ENCODE measurements around the gene CRELD2.
A peak's percentile ranks its signal among the peaks of the same experiment; 100 is the strongest.

Gene CRELD2

DNA sequence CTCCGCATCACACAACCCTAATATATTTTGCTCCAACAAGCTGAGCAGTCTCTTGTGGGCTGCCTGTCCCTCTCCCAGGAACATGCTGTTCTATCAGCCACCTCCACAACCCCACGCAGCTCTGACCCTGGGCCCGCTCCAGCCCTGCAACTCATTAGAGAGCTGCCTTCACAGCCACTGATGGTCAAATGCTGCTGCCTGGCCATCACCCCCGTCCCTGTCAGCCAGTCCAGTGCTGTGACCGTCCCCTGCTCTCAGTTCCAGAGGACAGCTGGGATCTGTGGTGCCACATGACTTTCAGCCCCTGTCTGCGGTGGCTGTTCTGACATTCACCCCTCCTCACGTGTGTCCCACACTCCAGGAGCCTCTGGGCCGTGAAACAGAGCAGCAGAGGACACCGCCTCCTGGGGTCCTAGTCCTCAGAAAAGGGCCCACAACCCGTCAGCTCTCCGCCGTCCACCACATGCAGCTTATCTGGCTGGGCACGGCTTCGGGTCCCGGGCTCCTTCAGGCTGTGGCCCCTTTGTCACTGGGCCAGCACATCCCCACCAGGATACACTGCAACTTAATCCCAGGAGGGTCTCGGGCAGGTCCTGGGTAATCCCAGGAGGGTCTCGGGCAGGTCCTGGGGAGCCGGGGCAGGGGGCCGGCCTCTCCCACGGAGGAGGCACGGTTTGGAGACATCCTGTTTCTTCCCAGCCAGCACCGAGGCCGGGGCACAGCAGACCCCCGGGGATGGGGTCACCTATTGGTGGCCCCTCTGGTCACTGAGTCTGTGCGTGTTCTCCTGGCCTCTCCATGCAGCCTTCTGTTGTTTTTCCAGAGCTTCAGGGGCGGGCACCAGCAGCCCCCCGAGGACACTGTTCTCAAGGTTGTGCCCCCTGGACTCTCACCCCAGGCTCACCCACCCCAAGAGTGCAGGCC is 15.1 kb downstream of the CRELD2 start:
- no peak for DNase-seq

DNA sequence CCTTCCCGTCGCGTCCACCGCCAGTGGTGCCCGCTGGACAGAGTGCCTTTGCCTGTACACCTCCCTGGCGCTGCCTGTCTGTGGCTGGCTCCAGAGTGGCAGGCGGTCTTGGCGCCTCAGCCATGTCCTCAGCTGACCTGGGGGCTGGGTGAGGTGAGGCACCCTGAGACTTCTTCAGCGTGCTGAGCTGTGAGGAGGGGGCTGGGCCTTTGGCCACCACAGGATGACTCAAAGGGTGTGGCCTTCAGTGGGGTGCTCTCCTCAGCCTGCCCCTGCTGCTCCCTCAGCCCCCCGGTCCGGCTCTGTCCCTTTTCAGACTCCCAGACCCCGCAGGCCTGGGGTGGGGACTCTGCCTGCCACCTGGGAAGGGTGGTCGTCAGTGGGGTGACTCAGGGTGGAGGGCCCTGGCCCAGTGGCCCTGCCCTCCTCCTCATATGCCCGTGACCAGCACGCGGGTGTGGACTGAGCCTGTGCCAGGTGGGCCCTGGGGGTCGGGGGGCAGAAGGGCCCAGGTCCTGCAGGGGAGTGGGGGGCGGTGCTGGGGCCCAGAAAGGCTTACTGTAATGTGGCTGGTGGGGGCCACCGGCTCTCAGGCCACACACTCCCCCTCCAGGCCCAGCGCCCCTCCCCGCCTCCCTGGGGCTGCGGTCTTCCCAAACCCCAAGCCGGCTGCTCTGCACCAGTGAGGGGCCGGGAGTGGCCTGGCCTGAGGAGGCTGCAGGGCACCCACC is 15.9 kb downstream of the CRELD2 start:
- DNase-seq: peak; percentile 57 to 79

DNA sequence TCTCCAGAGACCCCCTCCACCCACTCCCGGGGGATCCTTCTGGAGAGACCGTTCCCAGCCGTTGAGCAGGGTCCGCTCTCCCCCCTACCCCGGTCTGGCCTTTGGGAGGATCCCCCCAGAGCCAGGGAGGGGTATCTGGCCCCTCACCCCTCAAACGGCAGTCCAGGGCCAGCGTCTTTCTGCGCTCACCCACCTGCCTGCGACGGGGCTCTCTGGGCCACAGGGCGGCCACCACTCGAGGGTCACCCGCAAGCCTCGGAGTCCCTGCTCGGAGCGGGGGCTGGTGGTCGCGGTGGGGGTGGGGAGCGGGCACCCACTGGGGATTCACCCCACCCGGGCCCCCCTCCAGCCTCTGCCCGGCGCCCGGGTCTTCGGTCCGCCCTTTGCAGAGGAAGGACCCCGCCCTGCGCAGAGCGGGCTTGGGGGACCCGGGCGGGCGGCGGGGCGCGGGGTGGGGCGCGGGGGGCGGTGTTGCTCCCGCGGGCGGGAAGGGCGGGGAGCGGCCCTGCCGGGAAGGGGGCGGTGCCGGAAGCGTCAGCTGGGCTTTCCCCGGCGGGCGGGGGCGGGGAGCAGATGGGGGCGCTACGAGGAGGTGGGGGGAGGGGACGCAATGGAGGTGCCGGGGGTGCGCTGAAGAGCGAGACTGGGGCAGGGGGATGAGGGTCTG is 16.6 kb downstream of the CRELD2 start:
- DNase-seq: peak; percentile 90 to 91

DNA sequence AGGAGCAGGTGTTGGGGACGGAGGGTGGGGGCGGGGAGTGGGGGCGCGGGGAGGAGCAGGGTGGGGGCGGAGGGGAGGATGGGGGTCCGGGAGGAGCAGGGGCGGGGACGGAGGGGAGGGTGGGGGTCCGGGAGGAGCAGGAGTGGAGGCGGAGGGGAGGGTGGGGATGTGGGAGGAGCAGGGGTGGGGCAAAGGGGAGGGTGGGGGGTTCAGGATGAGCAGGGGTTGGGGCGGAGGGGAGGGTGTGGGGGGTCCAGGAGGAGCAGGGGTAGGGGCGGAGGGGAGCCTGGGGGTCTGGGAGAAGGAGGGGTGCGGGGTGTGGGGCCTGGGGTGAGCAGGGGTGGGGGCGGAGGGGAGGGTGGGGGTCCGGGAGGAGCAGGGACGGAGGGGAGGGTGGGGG is 17.1 kb downstream of the CRELD2 start:
- DNase-seq: no peak

DNA sequence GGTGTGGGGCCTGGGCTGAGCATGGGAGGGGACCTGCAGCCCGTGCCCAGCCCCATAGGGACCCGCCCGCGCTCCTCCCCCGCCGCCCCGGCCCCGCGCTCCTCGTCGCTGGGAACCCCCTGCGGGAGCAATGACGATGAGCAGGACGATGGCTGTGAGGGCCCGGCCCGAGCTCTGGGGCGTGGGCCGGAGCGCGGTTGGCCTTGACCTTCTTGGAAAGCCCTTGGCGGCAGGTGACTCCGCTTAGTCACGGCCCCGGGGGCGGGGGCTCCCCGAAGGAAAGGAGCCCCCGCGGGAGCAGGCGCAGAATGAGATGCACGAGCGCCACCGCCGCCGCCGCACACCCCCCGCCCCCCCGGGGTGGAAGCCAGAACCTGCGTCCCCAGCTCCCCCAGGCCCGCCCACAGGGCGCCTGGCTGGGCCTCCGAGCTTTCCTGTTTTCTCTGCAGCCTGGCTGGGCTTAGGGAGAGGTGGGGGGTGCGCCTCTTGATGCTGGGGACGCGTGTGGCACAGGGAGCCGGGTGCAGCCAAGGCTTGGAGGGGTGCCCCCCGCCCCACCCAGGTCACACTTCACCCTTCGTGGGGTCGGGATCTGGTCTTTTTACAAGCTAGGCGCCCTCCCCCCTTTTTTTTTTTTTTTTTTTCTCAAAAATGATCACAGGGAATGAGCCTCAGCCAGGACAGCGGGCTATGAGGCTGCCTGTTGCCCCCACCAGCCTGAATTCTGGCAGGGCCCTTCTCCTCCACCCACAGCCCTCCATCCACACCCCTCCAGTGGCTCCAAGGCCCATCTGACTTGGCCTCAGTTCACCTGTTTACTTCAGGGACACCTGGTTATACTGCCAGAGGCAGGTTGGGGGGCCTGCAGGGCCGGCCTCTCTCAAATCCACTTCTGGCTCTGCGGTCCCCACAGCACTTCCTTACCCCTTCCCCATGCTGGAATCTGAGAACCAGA is 17.9 kb downstream of the CRELD2 start:
- DNase-seq: peak; percentile 94 to 96

DNA sequence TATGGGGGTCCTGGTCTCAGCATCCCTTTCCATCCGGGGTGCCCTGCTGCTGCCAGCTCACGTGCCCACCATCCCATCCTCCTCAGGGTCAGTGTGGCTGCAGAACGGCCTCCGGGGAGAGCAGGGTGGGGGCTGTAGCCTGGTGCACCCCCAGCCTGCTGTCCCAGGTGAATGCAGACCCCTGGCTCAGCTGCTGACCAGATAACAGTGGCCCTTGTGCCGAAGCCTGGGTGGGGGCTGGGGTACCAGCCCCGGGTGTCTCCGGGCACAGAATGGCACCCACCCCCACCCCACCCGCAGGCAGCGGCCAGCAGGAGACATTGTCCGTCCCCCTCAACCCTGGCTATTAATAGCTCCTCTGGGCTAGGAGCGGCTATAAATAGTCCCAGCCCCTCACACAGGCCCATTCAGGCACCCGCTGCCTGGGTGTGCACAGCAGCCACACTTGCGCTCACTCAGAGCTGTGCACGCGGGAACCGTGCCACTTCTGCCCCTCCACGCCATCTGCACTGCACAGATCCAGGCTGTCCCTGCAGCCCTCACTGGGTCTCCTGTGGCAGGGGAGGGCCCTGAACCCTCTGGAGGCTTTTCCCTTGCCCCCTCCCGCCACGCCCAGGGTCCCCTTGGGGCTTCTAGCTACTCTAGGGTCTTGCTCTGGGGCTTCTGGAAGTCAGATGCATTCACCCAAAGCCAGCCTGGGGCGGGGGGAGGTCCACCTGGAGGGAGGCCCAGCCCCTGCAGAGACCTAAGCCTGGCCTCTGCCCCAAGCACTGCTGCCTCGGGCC is 18.7 kb downstream of the CRELD2 start:
- DNase-seq: no peak

DNA sequence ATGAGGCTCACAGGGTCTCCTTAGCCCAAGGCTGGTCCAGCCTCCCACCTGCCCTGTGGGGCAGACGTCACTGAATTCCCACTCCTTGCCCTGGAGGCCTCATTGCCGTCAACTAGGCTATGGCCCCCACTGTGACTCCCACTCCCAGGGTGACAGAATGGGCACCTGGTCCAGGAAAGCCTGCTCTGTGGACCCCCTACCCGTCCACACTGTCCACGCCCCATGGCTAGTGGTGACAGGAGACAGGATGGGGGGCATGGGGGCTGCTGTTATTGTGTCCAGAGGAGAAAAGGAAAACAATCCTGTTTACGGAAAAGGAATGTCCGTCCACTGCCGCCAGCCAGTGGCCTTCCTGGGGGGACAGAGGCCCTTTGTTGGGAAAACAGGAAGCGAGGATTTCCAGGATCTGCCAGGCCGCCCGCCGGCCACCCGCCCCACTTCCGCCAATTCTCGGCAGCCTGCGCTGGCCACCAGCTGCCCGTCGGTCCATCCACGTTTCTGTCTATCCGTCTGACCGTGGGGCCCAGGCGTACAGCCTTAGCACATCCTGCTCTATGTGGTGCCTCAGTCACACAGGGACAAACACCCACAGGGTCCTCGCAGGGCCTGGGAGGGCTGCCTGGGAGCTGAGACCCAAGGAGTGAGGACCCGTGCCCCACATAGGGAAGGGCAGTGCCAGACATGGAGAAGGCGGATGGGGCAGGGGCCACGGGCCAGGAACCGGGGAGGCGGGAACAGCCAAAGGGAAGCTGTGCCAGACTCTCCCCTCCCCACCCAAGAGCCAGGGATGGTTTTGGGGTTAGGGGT is 19.5 kb downstream of the CRELD2 start:
- no peak for DNase-seq

DNA sequence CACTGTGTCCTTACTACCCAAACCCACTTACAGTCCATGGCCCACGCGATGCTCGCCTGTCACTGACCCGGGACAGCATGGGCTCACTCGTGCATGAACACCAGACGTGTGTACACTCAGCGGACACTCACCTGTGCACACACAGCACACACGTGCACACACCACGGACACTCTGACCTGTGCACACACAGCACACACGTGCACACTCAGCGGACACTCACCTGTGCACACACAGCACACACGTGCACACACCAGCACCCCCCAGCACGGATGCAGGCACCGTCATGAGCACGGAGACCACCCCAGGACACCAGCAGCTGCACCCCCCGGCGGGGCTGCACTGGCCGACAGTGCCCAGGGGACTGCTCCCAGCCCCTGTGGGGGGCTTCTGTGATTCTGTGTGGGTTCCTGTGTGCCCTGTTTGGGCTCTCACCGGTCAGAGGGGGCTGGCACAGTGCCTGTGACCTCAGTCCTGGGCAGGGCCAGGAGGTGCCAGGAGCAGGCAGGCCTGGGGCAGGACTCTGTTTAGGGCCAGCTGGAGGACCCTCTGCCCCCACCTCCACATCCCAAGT is 20.2 kb downstream of the CRELD2 start:
- DNase-seq: no peak

DNA sequence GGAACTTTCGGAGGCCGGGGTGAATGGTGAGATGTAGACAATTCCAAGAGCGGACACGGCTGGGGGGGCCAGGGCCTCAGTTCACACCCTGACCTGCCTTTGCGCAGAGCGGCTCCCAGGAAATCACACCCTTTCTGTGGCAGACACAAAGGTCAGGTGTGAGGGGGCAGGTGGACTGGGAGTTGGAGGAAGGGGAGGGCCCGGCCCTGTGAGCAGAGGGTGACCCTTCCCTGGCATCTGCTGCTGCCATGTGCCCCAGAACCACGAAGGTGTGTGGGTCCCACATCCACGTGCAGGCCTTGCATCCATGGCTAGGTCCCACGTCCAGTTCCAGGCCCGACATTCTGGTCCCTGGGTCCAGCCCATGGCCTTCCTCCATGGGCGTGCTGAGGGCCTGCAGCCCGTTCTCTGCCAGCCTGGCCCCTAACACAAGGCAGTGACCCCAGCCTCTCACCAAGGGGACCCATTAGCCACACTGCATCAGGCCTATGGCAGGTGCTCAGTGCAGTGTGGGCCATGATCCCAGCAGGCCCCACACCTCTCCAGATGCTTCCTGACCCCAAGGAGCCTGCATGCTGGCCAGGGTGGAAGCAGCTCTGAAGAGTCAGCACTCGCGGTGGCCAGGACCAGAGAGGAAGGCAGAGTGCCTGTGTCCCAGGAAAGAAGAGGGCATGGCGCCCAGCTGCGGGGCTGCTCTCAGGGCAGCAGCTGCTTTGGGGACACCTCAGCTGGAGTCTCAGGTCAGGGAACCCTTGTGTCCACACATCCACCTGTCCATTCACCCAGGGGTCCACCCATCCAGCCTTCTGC is 23.3 kb downstream of the CRELD2 start:
- no peak for DNase-seq

DNA sequence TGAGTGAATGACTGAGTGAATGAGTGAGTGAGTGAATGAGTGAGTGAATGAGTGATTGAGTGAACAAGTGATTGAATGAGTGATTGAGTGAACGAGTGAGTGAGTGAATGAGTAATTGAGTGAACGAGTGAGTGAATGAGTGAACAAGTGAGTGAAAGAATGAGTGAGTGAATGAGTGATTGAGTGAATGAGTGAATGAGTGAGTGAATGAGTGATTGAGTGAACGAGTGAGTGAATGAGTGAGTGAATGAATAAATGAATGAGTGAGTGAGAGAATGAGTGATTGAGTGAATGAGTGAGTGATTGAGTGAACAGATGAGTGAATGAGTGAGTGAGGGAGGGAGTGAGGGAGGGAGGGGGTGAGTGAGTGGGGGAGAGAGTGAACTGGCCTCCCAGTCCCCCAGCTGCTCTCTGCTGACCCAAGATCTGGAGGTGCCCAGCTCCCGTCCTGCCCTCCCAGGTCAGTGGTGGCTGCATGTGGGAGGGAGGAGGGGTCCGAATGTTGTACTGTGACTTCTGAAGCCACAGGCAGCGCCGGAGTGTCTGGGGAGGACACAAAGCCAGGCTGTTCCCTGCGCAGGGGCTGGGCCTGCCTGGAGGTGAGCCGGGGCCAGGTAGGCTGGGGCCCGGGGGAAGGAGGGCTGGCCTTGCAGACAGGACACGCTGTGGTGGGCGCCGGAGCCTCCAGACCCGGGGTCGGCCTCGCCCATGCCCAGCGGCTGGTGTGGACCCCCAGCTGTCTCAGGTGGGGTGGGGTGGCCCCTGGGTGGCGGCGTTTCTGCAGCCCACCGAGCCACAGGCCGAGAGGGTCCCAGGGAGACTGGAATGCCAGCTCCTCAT is 24.4 kb downstream of the CRELD2 start:
- DNase-seq: no peak

DNA sequence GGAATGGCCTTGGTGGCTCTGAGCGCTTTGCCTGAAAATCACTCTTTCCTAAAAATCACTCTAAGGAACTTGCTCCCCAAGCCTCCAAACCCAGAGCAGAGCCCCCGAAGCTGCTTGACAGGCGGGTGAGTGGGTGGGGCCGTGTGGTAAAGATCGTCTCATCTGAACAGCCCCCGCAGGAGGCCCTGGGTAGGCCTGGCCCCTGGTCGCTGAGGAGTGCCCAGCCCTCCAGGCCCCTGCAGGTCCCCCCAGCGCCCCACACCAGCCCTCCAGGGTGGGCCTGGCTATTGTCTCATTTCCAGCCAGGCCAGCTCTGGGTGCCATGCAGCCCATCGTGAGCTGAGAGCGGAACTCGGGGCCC is 25.0 kb downstream of the CRELD2 start:
- no peak for DNase-seq

DNA sequence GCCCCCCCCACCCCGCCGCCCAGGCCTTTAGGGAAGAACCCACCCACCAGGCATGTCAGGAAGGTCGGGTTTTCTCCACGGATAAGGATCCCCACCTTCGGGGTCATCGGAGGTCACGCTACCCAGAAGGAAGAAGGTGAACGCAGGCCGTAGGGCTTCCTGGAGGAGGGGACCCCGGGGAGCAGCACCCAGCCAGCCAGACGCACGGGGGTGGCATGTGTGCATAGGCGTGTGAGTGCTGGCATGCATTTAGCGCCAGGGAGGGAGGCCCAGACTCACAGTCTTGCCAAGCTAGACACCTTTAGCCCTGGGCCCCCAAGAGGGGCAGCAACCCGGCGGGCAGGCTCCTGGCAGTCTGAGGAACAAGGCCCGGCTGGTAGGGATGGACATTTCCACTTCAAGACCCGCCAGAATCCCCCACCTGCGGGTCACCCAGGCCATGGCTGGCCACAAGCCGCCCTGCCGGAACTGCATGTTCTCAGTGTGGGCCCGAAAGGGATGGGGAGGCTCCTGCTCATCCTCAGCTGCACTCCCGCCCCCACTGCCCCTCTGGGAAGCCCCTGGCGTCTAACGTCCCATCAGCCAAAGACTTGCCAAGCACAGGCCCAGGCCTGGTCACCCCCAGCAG is 25.5 kb downstream of the CRELD2 start:
- DNase-seq: no peak

DNA sequence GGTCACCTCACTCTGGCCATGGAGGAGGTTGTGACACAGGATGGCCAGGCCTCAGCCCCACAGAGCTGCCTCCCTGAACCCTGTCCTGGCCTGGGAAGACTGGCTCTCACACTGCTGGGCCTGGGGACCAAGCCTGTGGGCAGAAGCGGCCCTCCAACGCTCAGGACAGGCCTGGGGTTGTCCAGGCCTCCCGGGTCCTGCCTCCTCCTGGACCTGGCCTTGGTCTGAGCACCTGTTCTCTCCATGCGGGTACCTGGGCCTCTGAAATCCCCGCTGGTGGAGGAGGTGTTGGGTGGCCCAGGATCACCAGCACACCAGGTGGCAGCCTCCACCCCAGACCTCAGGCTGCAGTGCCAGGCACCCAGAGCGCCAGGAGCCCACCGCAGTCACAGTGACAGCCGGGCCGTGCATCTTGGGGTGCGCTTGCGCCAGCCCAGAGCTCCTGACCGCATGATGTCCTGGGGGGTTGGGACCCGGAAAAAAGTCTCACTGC is 26.0 kb downstream of the CRELD2 start:
- peak in 1 of 2 donors; percentile 11 for DNase-seq

DNA sequence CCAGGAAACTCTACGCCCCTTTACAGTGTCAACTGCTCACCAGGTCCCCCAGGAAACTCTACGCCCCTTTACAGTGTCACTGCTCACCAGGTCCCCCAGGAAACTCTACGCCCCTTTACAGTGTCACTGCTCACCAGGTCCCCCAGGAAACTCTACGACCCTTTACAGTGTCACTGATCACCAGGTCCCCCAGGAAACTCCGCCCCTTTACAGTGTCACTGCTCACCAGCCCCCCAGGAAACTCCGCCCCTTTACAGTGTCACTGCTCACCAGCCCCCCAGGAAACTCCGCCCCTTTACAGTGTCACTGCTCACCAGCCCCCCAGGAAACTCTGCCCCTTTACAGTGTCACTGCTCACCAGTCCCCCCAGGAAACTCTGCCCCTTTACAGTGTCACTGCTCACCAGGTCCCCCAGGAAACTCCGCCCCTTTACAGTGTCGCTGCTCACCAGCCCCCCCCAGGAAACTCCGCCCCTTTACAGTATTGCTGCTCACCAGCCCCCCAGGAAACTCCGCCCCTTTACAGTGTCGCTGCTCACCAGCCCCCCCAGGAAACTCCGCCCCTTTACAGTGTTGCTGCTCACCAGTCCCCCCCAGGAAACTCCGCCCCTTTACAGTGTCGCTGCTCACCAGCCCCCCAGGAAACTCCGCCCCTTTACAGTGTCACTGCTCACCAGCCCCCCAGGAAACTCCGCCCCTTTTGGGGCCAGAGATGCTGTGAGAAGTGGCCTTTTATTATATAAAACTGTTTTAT is 26.8 kb downstream of the CRELD2 start:
- DNase-seq: peak; percentile 85

DNA sequence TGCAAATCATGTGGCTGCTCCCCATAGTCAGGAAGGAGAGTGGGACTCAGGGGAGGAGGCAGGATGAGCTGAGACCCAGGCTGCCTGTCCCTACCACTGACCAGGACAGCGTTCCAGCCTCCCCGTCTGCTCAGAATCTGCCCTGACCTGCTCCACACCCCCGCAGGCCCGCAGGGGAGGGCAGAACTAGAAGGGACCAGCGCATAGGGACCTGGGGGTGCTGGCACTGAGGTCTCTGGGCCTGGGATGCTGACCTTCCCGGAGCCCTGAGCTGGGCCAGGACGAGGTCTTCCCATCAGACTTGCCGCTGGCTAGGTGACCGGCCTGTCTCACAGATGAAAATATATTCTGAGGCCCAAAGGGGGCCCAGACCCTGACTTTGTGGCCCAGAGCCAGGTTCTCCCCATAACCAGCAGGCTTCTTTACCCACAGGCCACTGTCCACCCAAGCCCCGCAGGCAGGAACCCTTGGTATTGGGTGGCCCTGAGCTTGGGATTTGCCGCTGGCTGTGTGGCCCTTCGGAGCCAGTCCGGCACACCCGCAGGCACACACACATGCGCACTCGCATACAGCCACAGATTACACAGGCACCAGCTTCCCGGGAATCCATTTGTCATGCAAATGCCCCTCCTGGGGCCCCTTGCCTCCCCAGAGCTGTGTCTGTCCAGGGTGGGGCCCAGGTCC is 28.3 kb downstream of the CRELD2 start:
- DNase-seq: no peak

DNA sequence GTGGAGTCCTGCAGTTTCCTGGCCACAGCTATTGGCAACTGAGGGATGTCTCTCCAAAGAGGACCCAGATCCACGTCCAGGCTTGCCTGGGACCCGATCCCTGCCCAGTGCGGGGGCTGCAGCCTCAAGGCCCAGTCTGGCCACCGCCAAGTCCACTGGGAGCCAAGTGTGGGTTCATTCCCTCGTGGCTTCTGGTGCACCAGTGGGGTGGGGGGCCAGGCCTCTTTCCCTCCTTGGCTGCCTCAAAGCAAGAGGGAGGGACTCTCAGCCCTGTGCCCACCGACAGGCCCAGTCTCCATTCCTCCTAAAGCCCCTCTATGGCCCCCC is 28.8 kb downstream of the CRELD2 start:
- no peak for DNase-seq

Measured in CD4-positive, alpha-beta T cell treated with Interleukin-1 beta for 1 hour (primary cell).